Neural crest cell (in vitro differentiated cells): ENCODE measurements around the gene EPC1. TPM values are rescaled to one million over a fixed set of nuclear protein-coding genes. Genes with fewer than 3 reads are reported as not detected.

Experiments used
- DNase-seq: peaks from one replicate; pipeline ENCODE4 v3.0.0; 2021; ENCODE audit warnings: low read depth, mixed read lengths, low spot score
- H3K27ac Mint-ChIP-seq: one replicate; pipeline ENCODE4 v1.8.0; 2021; ENCODE audit warnings: mild to moderate bottlenecking, mixed read lengths; ENCODE audit not compliant: unreplicated experiment
- H3K27me3 Mint-ChIP-seq: 2 replicates; pipeline ENCODE4 v1.8.0; 2021; ENCODE audit warnings: low read depth, mild to moderate bottlenecking, mixed read lengths
- H3K36me3 Mint-ChIP-seq: 2 replicates; pipeline ENCODE4 v1.8.0; 2021; ENCODE audit warnings: low read depth, mild to moderate bottlenecking, mixed read lengths
- H3K4me1 Mint-ChIP-seq: 2 replicates; pipeline ENCODE4 v1.8.0; 2021; ENCODE audit warnings: mixed read lengths
- H3K4me3 Mint-ChIP-seq: one replicate; pipeline ENCODE4 v1.8.0; 2021; ENCODE audit warnings: mild to moderate bottlenecking, mixed read lengths
- H3K9me3 Mint-ChIP-seq: 2 replicates; pipeline ENCODE4 v1.8.0; 2021; ENCODE audit warnings: mixed read lengths
- total RNA-seq: library from RNA; stranded (reverse); gene quantifications from 2 replicates; pipeline ENCODE4 v1.2.1, GENCODE V29; 2021
- TF ChIP-seq, protein P1 (sequence below): fragments of 200-600 bp; sonication (generic); conservative IDR thresholded peaks from 2 replicates; pipeline ENCODE4 v1.5.0; 2021; ENCODE audit warnings: antibody characterized with exemption, mild to moderate bottlenecking

EPC1 gene
- total RNA-seq, 1 donor from 2014 or later = 44.4 TPM

DNA sequence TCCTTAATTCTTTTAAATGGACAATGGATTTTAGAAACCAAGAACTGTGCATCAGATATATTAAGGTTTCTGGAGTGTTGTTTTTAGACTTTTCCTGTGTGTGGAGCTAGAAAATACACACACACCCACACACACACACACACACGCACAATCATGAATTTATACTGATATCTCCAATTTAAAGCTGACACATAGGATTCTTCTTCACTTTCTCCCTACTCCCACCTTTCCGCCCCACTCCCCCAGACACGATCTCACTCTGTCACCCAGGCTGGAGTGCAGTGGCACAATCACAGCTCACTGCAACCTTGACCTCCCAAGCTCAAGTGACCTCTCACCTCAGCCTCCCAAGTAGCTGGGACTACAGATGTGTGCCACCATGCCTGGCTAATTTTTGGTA is 100.3 kb downstream of the EPC1 start:
- Mint-ChIP-seq H3K27ac (no peak overlapping the region), H3K27me3 (no peaks in the 10 kb centered on the region)

DNA sequence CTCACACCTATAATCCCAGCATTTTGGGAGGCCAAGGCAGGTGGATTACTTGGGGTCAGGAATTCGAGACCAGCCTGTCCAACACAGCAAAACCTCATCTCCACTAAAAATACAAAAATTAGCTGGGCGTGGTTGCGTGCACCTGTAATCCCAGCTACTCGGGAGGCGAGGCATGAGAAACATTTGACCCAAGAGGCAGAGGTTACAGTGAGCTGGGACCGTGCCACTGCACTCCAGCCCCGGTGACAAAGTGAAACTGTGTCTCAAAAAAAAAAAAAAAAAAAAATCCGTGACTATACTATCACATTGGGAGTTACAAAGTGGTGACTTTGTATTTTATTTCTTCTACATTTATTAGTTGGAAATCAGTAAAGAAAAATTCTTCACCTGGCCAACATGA is 101.2 kb downstream of the EPC1 start:
- Mint-ChIP-seq H3K9me3 (no peaks in the 10 kb centered on the region), H3K4me3 (no peak overlapping the region), H3K27ac (no peak overlapping the region), H3K27me3 (no peaks in the 10 kb centered on the region), H3K36me3 (no peaks in the 10 kb centered on the region), H3K4me1 (no peaks in the 10 kb centered on the region)
- no peak for DNase-seq
- TF ChIP-seq, protein P1, sequence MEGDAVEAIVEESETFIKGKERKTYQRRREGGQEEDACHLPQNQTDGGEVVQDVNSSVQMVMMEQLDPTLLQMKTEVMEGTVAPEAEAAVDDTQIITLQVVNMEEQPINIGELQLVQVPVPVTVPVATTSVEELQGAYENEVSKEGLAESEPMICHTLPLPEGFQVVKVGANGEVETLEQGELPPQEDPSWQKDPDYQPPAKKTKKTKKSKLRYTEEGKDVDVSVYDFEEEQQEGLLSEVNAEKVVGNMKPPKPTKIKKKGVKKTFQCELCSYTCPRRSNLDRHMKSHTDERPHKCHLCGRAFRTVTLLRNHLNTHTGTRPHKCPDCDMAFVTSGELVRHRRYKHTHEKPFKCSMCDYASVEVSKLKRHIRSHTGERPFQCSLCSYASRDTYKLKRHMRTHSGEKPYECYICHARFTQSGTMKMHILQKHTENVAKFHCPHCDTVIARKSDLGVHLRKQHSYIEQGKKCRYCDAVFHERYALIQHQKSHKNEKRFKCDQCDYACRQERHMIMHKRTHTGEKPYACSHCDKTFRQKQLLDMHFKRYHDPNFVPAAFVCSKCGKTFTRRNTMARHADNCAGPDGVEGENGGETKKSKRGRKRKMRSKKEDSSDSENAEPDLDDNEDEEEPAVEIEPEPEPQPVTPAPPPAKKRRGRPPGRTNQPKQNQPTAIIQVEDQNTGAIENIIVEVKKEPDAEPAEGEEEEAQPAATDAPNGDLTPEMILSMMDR = no peak

More for the DNA sequence above, 100.3 kb downstream of the EPC1 start:
- Mint-ChIP-seq H3K4me3 (no peak overlapping the region), H3K36me3 (no peaks in the 10 kb centered on the region), H3K4me1 (no peaks in the 10 kb centered on the region), H3K9me3 (no peaks in the 10 kb centered on the region)
- no peak for DNase-seq
- TF ChIP-seq, protein P1 = no peak

DNA sequence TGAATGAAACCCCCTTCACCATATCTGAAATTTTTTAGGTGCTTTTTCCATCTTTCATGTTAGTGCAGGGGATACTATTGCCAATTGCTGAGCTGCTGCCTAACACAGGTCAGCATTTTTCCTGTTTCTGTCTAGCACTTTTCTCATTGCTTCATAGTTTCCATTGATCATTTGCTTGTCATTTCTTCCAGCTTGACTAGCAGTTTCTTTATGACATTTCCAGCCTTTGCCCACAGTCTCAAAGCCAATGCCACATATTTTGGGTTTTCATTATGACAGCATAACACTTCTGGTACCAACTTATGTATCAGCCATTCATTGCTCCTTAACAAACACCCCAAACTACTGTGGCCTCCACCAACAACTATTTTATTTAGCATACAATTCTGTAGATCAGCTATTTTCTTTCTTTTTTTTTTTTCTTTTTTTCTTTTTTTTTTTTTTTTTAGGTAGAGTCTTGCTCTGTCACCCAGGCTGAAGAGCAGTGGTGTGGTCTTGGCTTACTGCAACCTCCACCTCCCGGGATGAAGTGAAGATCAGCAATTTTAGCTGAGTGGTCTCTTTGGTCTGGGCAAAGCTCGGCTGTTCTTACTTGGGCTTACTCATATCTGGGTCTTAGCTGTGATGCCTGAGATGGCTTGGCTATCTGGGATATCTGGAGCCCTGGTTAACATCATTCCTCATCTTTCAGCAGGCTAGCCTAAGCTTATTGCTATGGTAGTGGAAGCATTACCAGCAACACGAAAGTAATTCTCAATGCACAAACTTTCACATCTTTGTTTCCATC is 102.3 kb downstream of the EPC1 start:
- TF ChIP-seq, protein P1 = no peak
- no peak overlapping the region for H3K4me3 Mint-ChIP-seq
- H3K4me1 Mint-ChIP-seq = no peaks in the 10 kb centered on the region
- no peaks in the 10 kb centered on the region for H3K27me3 Mint-ChIP-seq
- no peaks in the 10 kb centered on the region for H3K9me3 Mint-ChIP-seq
- peak overlapping the region; percentile 20 for H3K27ac Mint-ChIP-seq
- DNase-seq = no peak
- no peaks in the 10 kb centered on the region for H3K36me3 Mint-ChIP-seq

DNA sequence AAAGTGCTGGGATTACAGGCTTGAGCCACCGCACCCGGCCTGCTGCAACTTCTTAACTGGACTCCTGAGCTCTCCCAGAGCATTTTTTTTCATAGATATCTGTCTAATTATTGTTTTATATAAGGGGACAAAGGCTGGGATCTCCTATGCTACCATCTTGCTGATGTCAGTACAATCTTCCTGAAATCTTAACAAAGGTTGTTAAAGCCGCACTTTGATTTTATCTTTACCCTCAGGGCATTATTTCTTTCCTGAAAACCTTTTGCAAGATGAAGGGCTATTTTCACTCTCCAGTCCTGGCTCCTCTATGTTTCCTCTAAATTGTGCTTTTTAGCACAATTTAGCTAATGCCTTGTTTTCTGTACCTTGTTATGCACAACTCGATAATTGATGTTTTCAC is 102.9 kb downstream of the EPC1 start:
- H3K9me3 Mint-ChIP-seq = no peaks in the 10 kb centered on the region
- H3K36me3 Mint-ChIP-seq = no peaks in the 10 kb centered on the region
- H3K4me1 Mint-ChIP-seq = no peaks in the 10 kb centered on the region
- H3K27ac Mint-ChIP-seq = no peak overlapping the region
- TF ChIP-seq, protein P1 = no peak
- DNase-seq = no peak
- H3K27me3 Mint-ChIP-seq = no peaks in the 10 kb centered on the region
- no peak overlapping the region for H3K4me3 Mint-ChIP-seq

DNA sequence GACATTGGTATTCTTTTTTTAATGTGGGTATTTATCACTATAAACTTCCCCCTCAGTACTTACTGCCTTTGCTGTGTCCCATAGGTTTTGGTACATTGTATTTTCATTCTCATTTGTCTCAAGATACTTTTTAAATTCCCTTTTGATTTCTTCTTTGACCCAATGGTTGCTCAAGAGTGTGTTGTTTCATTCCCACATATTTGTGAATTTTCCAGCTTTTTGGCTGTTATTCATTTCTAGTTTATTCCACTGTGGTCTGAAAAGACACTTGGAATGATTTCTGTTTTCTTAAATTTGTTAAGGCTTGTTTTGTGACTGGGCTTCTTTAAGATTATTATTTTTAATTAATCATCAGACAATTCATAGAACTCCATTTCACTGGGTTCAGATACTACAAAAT is 105.0 kb downstream of the EPC1 start:
- no peak for DNase-seq
- Mint-ChIP-seq H3K27ac (no peak overlapping the region), H3K4me1 (no peaks in the 10 kb centered on the region), H3K9me3 (no peaks in the 10 kb centered on the region), H3K27me3 (no peaks in the 10 kb centered on the region), H3K4me3 (no peak overlapping the region), H3K36me3 (no peaks in the 10 kb centered on the region)
- TF ChIP-seq, protein P1 = no peak
